ENCODE results near the gene DES. TPM values are rescaled to one million over a fixed set of nuclear protein-coding genes. Genes with fewer than 3 reads are reported as not detected.

The DES gene
- total RNA-seq, 1 experiment from 2014 or later = not detected

- Mint-ChIP-seq H3K27me3 (ENCODE audit: unreplicated experiment) (peaks cover 3% of the 10 kb centered on the region), H3K4me1 (ENCODE audit: low read depth, unreplicated experiment) (peaks cover 11% of the 10 kb centered on the region), H3K27ac (ENCODE audit: unreplicated experiment) (no peak overlapping the region), H3K9me3 (ENCODE audit: low read depth, unreplicated experiment) (no peaks in the 10 kb centered on the region), H3K36me3 (ENCODE audit: insufficient read depth, unreplicated experiment) (peaks cover 4% of the 10 kb centered on the region), H3K4me3 (ENCODE audit: low read depth, unreplicated experiment) (no peak overlapping the region)
- TF ChIP-seq CTCF (IDR thresholded peaks at IDR 0.05; ENCODE audit: unreplicated experiment) = no peak
- no peak for DNase-seq
- CTCF ChIA-PET = no interaction called here
- intact Hi-C loops (cut with micrococcal nuclease; ENCODE audit: unreplicated experiment) = no loop called here
- BruUV-seq (replicated peaks) = no TSS peak
Measured at GRCh38 chr2:219448099-219448775, 30.1 kb downstream of the DES start.

GRCh38 chr2:219448776-219449341 is 30.7 kb downstream of the DES start:
- no TSS peak for BruUV-seq (replicated peaks)
- Mint-ChIP-seq H3K36me3 (ENCODE audit: insufficient read depth, unreplicated experiment) (peaks cover 4% of the 10 kb centered on the region), H3K27ac (ENCODE audit: unreplicated experiment) (no peak overlapping the region), H3K27me3 (ENCODE audit: unreplicated experiment) (no peaks in the 10 kb centered on the region), H3K9me3 (ENCODE audit: low read depth, unreplicated experiment) (no peaks in the 10 kb centered on the region), H3K4me1 (ENCODE audit: low read depth, unreplicated experiment) (peaks cover 17% of the 10 kb centered on the region), H3K4me3 (ENCODE audit: low read depth, unreplicated experiment) (no peak overlapping the region)
- no peak for TF ChIP-seq CTCF (IDR thresholded peaks at IDR 0.05; ENCODE audit: unreplicated experiment)
- no peak for DNase-seq
- intact Hi-C loops (cut with micrococcal nuclease; ENCODE audit: unreplicated experiment) = no loop called here
- CTCF ChIA-PET = no interaction called here

GRCh38 chr2:219449609-219450008 is 31.4 kb downstream of the DES start:
- BruUV-seq (replicated peaks) = no TSS peak
- intact Hi-C loops (cut with micrococcal nuclease; ENCODE audit: unreplicated experiment) = no loop called here

GRCh38 chr2:219451661-219452360 is 33.6 kb downstream of the DES start:
- Mint-ChIP-seq H3K9me3 (ENCODE audit: low read depth, unreplicated experiment) (no peaks in the 10 kb centered on the region), H3K4me3 (ENCODE audit: low read depth, unreplicated experiment) (no peak overlapping the region), H3K36me3 (ENCODE audit: insufficient read depth, unreplicated experiment) (peaks cover 4% of the 10 kb centered on the region), H3K4me1 (ENCODE audit: low read depth, unreplicated experiment) (peaks cover 17% of the 10 kb centered on the region), H3K27ac (ENCODE audit: unreplicated experiment) (no peak overlapping the region), H3K27me3 (ENCODE audit: unreplicated experiment) (no peaks in the 10 kb centered on the region)
- CTCF ChIA-PET = interaction anchor here (0.5 to 1.6 kb wide), 3 partner anchors 12 to 64 kb away, joined by 3 to 6 read pairs (median 4); partner anchors contain the start of gene DNPEP
- DNase-seq = no peak
- no peak for TF ChIP-seq CTCF (IDR thresholded peaks at IDR 0.05; ENCODE audit: unreplicated experiment)
- intact Hi-C loops (cut with micrococcal nuclease; ENCODE audit: unreplicated experiment) = no loop called here
- no TSS peak for BruUV-seq (replicated peaks)

More at GRCh38 chr2:219449609-219450008, 31.4 kb downstream of the DES start:
- Mint-ChIP-seq H3K9me3 (ENCODE audit: low read depth, unreplicated experiment) (no peaks in the 10 kb centered on the region), H3K36me3 (ENCODE audit: insufficient read depth, unreplicated experiment) (peaks cover 4% of the 10 kb centered on the region), H3K4me3 (ENCODE audit: low read depth, unreplicated experiment) (no peak overlapping the region), H3K4me1 (ENCODE audit: low read depth, unreplicated experiment) (peaks cover 17% of the 10 kb centered on the region), H3K27ac (ENCODE audit: unreplicated experiment) (no peak overlapping the region), H3K27me3 (ENCODE audit: unreplicated experiment) (no peaks in the 10 kb centered on the region)
- CTCF ChIA-PET = interaction anchor here (0.5 kb wide), 2 partner anchors 8 to 58 kb away, joined by 3 to 8 read pairs; no protein-coding TSS in a partner anchor
- TF ChIP-seq CTCF (IDR thresholded peaks at IDR 0.05; ENCODE audit: unreplicated experiment) = no peak
- no peak for DNase-seq
